ENCODE measurements around the gene ATP2B1.

DNA sequence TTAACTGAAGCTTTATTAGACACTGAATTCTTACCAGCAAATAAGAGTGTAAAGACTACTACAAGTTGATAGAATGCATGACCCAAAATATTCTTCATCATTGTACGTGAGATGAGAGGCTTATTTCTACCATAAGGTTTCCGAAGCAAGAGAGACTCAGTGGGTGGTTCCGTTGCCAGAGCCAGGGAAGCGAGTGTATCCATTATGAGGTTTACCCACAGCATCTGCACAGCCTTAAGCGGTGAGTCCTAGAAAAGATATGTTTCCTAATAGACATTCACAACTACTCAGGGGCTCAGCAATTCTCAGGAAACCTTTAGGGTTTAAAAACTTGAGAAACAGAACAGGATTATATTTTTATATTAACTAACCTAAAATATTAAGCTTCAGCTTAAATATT, 105.0 kb downstream of the ATP2B1 start:
- TF ChIP-seq EZH2 (IDR thresholded peaks at IDR 0.05), result no peak
- TF ChIP-seq, protein P1, sequence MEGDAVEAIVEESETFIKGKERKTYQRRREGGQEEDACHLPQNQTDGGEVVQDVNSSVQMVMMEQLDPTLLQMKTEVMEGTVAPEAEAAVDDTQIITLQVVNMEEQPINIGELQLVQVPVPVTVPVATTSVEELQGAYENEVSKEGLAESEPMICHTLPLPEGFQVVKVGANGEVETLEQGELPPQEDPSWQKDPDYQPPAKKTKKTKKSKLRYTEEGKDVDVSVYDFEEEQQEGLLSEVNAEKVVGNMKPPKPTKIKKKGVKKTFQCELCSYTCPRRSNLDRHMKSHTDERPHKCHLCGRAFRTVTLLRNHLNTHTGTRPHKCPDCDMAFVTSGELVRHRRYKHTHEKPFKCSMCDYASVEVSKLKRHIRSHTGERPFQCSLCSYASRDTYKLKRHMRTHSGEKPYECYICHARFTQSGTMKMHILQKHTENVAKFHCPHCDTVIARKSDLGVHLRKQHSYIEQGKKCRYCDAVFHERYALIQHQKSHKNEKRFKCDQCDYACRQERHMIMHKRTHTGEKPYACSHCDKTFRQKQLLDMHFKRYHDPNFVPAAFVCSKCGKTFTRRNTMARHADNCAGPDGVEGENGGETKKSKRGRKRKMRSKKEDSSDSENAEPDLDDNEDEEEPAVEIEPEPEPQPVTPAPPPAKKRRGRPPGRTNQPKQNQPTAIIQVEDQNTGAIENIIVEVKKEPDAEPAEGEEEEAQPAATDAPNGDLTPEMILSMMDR (IDR thresholded peaks at IDR 0.05), result no peak

Measured in neural progenitor cell (in vitro differentiated cells).